GM19467 (cell line): ENCODE results near the gene LARP4B.

Experiments
- ATAC-seq: cut with Tn5 transposase; IDR thresholded peaks from one replicate; pipeline ENCODE4 v1.9.1; 2021; ENCODE audit warnings: mild to moderate bottlenecking, moderate library complexity; ENCODE audit not compliant: unreplicated experiment

The LARP4B gene

DNA sequence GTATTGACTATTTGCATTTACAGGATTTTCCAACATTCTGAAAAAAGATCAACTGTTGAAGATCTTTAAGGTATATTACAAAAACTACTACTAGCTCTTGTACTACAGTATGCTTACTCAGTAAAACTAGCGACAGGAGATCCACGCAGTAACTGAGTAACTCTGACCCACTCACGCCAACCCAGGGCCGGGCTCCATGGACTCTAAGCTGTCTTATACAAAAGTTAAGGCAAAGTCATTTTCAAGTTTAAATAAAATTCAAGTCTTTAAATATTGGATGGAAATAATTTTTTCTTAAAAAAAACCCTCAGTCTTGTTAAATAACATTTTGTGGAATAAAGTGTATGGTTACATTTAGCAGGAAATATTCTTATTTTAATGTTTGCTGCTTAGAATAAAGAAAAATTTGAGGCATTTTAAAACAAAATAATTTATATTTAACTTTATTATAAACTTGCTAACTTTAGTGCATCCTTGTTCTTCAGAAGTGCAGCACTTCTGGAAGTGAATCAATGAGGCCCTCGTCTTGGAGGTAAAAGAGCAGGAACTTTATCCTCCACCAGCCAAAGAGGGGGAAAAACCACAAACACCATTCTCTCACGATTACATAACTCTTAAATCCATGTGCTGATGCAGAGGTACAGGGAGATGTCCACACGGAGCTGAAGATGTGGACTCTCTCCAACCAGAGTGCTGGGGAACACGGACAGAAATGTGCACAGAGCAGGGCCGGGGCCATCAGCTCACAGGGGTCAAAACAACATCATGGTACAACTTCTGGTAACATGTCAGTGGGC lies 119.9 kb downstream of the LARP4B start:
- ATAC-seq = no peak

GRCh38 chr10:810351-810846 lies 121.1 kb downstream of the LARP4B start:
- no peak for ATAC-seq

GRCh38 chr10:809671-810350 lies 121.7 kb downstream of the LARP4B start:
- no peak for ATAC-seq

DNA sequence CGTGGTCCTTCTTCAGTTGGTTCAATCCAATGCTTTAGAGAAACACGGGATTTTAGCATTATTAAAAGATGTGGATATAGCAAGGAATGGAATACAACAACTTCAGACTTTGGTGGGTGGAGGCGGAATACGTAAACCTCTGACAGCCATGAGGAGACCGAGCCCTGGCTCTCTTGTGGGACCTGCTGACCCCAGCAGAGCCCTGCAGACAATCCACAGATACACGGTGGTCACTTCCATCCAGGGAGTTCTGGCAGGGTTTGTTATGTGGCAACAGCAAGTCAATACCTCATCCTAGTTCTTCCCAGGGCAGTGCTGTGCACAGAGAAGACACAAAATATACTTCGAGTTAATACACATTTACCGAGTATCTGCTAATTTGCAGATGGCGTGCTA lies 123.5 kb downstream of the LARP4B start:
- no peak for ATAC-seq

- no peak for ATAC-seq
Measured at GRCh38 chr10:807163-807957, 124.1 kb downstream of the LARP4B start.

DNA sequence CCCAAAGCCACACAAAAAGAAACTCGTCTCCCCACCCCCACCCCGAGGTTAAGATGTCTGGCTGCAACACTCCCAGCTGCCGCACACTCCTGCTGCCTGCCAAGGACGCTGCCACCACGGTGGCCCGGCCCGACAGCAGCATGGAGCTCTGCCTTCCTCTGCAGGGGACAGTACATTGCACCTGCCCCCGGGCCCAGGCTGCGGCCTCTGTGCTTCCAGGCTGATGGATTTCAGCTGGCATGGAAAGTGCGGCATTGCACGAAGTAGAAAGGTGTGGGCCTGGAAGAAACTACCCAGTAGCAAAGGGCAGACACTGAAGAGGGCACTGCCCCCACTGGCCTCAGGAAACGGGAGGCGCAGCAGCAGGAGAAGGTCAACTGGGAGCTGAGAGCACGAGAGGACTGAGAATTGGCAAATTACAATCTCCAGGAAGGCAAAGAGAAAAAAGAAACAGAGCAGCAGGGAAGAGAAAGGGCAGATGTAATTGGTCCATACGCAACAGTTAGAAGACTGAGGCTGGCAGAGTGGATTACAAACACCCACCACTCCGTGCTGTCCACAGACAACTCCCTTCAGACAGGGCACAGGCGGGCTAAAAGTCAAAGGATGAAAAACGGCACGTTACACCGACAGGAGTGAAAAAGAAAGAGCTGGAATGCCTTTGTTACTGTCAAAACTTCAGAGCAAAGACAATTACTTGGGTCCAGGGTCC lies 124.9 kb downstream of the LARP4B start:
- no peak for ATAC-seq

- ATAC-seq = no peak
Measured at GRCh38 chr10:805620-806305, 125.7 kb downstream of the LARP4B start.

- no peak for ATAC-seq
Measured at GRCh38 chr10:804787-805619, 126.5 kb downstream of the LARP4B start.

DNA sequence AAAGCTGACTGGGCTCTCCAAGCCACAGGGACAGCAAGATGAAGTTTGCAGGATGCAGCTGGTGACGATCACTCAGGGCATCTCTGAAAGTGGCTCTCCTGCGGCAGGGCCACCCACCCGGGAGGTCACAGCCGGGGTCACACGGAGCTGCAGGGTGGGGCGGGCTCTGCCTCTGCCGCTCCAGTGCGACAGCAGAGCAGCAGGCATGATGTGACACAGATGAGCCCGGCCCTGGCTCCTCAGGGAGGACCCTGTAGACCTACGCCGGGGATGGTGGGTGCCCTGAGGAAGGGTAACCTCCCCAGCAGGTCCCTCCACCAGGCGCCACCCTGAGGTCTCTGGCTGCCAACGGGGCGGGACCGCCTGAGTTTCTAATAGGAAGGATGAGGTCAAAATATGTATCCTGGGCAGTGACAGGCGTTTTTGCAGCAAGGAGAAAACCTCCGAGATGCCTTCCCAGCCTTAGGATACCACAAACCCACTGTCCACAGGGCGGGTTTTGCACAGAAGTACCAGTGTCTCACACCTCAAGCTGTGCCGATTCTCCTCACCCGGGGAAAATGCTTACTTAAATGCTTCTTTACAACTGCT lies 127.2 kb downstream of the LARP4B start:
- ATAC-seq = no peak

- ATAC-seq = no peak
Measured at GRCh38 chr10:803041-803741, 128.3 kb downstream of the LARP4B start.

DNA sequence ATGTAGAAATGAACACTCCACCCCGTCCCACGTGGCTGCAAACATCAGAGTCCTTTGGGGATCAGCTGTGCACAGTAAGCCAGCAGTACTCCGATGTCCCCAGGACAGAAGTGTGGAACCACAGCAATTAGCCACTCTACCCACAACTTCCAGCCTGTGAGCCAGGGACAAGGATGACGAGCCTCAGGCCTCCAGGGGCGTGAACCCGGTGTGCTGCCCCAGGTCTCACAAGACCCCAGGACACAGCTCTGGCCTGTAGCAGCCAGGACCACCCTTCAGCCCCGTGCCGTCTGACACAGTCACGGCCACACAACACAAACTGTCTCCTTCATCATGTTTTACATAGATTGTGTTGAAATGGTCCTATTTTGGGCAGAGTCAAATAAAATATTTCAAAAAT lies 129.0 kb downstream of the LARP4B start:
- ATAC-seq = no peak

DNA sequence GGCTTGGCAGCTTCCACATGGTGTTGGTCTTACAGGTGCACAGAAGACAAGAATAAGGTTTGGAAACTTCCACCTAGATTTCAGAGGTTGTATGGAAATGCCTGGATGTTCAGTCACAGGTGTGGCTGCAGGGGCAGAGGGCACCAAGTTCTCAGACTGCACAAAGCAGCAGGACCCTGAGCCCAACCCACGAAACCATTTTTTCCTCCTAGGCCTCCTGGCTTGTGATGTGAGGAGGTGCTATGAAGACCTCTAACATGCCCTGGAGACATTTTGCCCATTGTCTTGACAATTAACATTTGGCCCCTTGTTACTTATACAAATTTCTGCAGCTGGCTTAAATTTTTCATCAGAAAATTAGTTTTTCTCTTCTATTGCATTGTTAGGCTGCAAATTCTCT lies 134.3 kb downstream of the LARP4B start:
- no peak for ATAC-seq

GRCh38 chr10:796233-796632 lies 135.3 kb downstream of the LARP4B start:
- no peak for ATAC-seq

GRCh38 chr10:794382-794956 lies 137.0 kb downstream of the LARP4B start:
- ATAC-seq = no peak

DNA sequence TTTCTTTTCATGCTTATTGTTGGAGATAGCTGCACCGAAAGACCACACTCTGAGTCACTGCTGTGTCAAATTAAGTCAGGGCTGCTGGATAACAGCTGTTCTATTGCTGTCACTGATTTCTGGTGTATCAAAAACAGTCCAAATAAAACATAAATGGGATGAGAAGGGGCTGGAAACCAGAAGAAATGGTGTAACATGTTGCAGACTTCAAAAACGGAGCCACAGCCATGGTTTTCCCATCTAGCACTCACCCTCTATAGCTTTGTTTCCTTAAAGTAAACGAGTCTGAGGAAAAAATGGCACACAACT lies 138.8 kb downstream of the LARP4B start:
- ATAC-seq = no peak

DNA sequence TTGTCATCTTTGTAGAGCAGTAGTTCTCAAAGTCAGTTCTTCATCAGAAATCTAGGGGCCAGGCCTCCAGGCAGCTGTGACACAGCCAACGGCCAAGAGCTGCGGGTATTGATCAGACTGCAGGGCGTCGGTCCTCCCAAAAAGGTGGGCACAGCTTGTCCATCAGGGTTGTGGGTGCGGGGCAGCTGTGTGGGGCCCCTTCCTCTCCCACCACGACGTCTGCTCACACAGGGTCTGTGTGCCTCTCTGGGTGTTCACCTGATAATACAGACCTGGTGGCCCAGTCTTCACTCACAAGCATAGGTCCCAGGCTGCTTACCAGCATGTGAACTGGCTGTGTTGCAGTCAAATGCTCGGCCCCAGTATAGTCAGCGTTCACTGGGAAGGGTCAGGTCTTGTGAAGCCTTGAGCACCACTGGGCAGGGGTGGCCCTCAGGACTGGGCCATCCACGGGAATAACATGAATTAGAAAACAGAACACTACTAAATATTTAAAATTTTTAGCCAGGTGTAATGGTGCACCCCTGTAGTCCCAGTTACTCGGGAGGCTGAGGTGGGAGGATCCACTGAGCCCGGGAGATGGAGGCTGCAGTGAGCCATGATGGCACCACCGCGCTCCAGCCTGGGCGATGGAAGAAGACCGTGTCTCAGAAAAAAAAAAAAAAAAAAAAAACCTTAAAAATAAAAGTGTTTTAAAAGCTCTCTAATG lies 139.3 kb downstream of the LARP4B start:
- ATAC-seq = no peak

GRCh38 chr10:791639-792038 lies 139.9 kb downstream of the LARP4B start:
- ATAC-seq = no peak
